ENCODE measurements around the gene GATAD1. TPM values are rescaled to one million over a fixed set of nuclear protein-coding genes. Genes with fewer than 3 reads are reported as not detected.
"Not testable (repeated sequence)": the region's sequence is repeated elsewhere in the genome, so short reads cannot be mapped to it uniquely, and the experiment has no call there.

GATAD1 gene
- polyA plus RNA-seq, 3 donors: 35.1 to 72.6 (median 42.5) TPM

GRCh38 chr7:92425311-92425947 lies 21.9 kb upstream of the GATAD1 start:
- no peak for DNase-seq (ENCODE audit: extremely low read depth in 1 of 11, low read depth in 9 of 11, low spot score in 4 of 11)

- DNase-seq (ENCODE audit: extremely low read depth in 1 of 11, low read depth in 9 of 11, low spot score in 4 of 11): no peak
Measured at GRCh38 chr7:92427193-92427592, 20.1 kb upstream of the GATAD1 start.

- no peak for DNase-seq (ENCODE audit: extremely low read depth in 1 of 11, low read depth in 9 of 11, low spot score in 4 of 11)
Measured at GRCh38 chr7:92432299-92432946, 14.9 kb upstream of the GATAD1 start.

GRCh38 chr7:92433019-92433418 lies 14.3 kb upstream of the GATAD1 start:
- DNase-seq (ENCODE audit: extremely low read depth in 1 of 11, low read depth in 9 of 11, low spot score in 4 of 11): no peak

GRCh38 chr7:92435542-92435941 lies 11.7 kb upstream of the GATAD1 start:
- DNase-seq (ENCODE audit: extremely low read depth in 1 of 11, low read depth in 9 of 11, low spot score in 4 of 11): no peak

GRCh38 chr7:92436612-92437445 lies 10.5 kb upstream of the GATAD1 start:
- DNase-seq (ENCODE audit: extremely low read depth in 1 of 11, low read depth in 9 of 11, low spot score in 4 of 11): no peak

GRCh38 chr7:92437956-92438491 lies 9.3 kb upstream of the GATAD1 start:
- no peak for DNase-seq (ENCODE audit: extremely low read depth in 1 of 11, low read depth in 9 of 11, low spot score in 4 of 11)

GRCh38 chr7:92442720-92443119 lies 4.6 kb upstream of the GATAD1 start:
- DNase-seq (ENCODE audit: extremely low read depth in 1 of 11, low read depth in 9 of 11, low spot score in 4 of 11): not testable (repeated sequence)

GRCh38 chr7:92446869-92447344 lies 375 bp upstream of the GATAD1 start:
- no peak for DNase-seq (ENCODE audit: extremely low read depth in 1 of 11, low read depth in 9 of 11, low spot score in 4 of 11)

- DNase-seq (ENCODE audit: extremely low read depth in 1 of 11, low read depth in 9 of 11, low spot score in 4 of 11): peak in 9 of 11 donors; percentile 16 to 62 (median 38)
Measured at GRCh38 chr7:92448205-92448747, 994 bp downstream of the GATAD1 start.

GRCh38 chr7:92451645-92452044 lies 4.4 kb downstream of the GATAD1 start:
- no peak for DNase-seq (ENCODE audit: extremely low read depth in 1 of 11, low read depth in 9 of 11, low spot score in 4 of 11)

GRCh38 chr7:92456236-92456635 lies 9.0 kb downstream of the GATAD1 start:
- DNase-seq (ENCODE audit: extremely low read depth in 1 of 11, low read depth in 9 of 11, low spot score in 4 of 11): no peak

- DNase-seq (ENCODE audit: extremely low read depth in 1 of 11, low read depth in 9 of 11, low spot score in 4 of 11): no peak
Measured at GRCh38 chr7:92460109-92460508, 12.8 kb downstream of the GATAD1 start.

GRCh38 chr7:92460510-92460909 lies 13.2 kb downstream of the GATAD1 start:
- no peak for DNase-seq (ENCODE audit: extremely low read depth in 1 of 11, low read depth in 9 of 11, low spot score in 4 of 11)

GRCh38 chr7:92461027-92462003 lies 14.0 kb downstream of the GATAD1 start:
- peak in 9 of 11 donors; percentile 4 to 37 (median 25) for DNase-seq (ENCODE audit: extremely low read depth in 1 of 11, low read depth in 9 of 11, low spot score in 4 of 11)

GRCh38 chr7:92462560-92462959 lies 15.3 kb downstream of the GATAD1 start:
- no peak for DNase-seq (ENCODE audit: extremely low read depth in 1 of 11, low read depth in 9 of 11, low spot score in 4 of 11)

GRCh38 chr7:92464515-92464914 lies 17.2 kb downstream of the GATAD1 start:
- no peak for DNase-seq (ENCODE audit: extremely low read depth in 1 of 11, low read depth in 9 of 11, low spot score in 4 of 11)

GRCh38 chr7:92466682-92467081 lies 19.4 kb downstream of the GATAD1 start:
- DNase-seq (ENCODE audit: extremely low read depth in 1 of 11, low read depth in 9 of 11, low spot score in 4 of 11): no peak
